ENCODE data around the gene PYGM. TPM values are rescaled to one million over a fixed set of nuclear protein-coding genes. Genes with fewer than 3 reads are reported as not detected.

PYGM gene
- total RNA-seq, 1 donor, result 0.36 TPM

- Histone ChIP-seq H4K20me1 (ENCODE audit: insufficient read depth, low read length) (peaks cover 68% of the 10 kb centered on the region), H3K4me2 (ENCODE audit: insufficient read depth, low read length) (no peak overlapping the region), H3K27me3 (ENCODE audit: insufficient read depth, low read length) (no peaks in the 10 kb centered on the region), H3K27ac (ENCODE audit: low read depth, low read length) (no peak overlapping the region), H3K9me3 (ENCODE audit: low read depth, low read length) (no peaks in the 10 kb centered on the region), H3K79me2 (ENCODE audit: insufficient read depth, low read length) (peaks cover 48% of the 10 kb centered on the region), H3K36me3 (ENCODE audit: insufficient read depth, low read length) (peaks cover 86% of the 10 kb centered on the region), H2AFZ (ENCODE audit: low read length) (no peak overlapping the region), H3K4me1 (ENCODE audit: insufficient read depth, low read length) (peaks cover 16% of the 10 kb centered on the region), H3K4me3 (ENCODE audit: insufficient read depth, low read length) (no peak overlapping the region)
- DNase-seq (ENCODE audit: insufficient read length, low spot score, missing footprints), result peak; percentile 55
- no peak for TF ChIP-seq CTCF (IDR thresholded peaks at IDR 0.05; ENCODE audit: extremely low read depth, low read depth, low read length)
Observed at GRCh38 chr11:64766881-64767280, 7.1 kb upstream of the PYGM start.

- peaks cover 61% of the 10 kb centered on the region for H4K20me1 ChIP-seq (ENCODE audit: insufficient read depth, low read length)
Observed at GRCh38 chr11:64765851-64766665, 6.3 kb upstream of the PYGM start.

GRCh38 chr11:64765291-64765850, 5.6 kb upstream of the PYGM start:
- peaks cover 70% of the 10 kb centered on the region for H3K36me3 ChIP-seq (ENCODE audit: insufficient read depth, low read length)
- H2AFZ ChIP-seq (ENCODE audit: low read length), result no peak overlapping the region
- peaks cover 16% of the 10 kb centered on the region for H3K4me1 ChIP-seq (ENCODE audit: insufficient read depth, low read length)
- H3K4me3 ChIP-seq (ENCODE audit: insufficient read depth, low read length), result no peak overlapping the region
- H3K9me3 ChIP-seq (ENCODE audit: low read depth, low read length), result no peaks in the 10 kb centered on the region
- H3K4me2 ChIP-seq (ENCODE audit: insufficient read depth, low read length), result no peak overlapping the region
- peaks cover 54% of the 10 kb centered on the region for H4K20me1 ChIP-seq (ENCODE audit: insufficient read depth, low read length)
- H3K79me2 ChIP-seq (ENCODE audit: insufficient read depth, low read length), result peaks cover 36% of the 10 kb centered on the region
- no peak for DNase-seq (ENCODE audit: insufficient read length, low spot score, missing footprints)
- H3K27me3 ChIP-seq (ENCODE audit: insufficient read depth, low read length), result no peaks in the 10 kb centered on the region
- no peak overlapping the region for H3K27ac ChIP-seq (ENCODE audit: low read depth, low read length)
- peak; percentile 14 for TF ChIP-seq CTCF (IDR thresholded peaks at IDR 0.05; ENCODE audit: extremely low read depth, low read depth, low read length)

More at GRCh38 chr11:64765851-64766665, 6.3 kb upstream of the PYGM start:
- Histone ChIP-seq H3K9me3 (ENCODE audit: low read depth, low read length) (no peaks in the 10 kb centered on the region), H3K27ac (ENCODE audit: low read depth, low read length) (no peak overlapping the region), H3K4me3 (ENCODE audit: insufficient read depth, low read length) (no peak overlapping the region), H3K36me3 (ENCODE audit: insufficient read depth, low read length) (peaks cover 77% of the 10 kb centered on the region), H3K4me1 (ENCODE audit: insufficient read depth, low read length) (peaks cover 16% of the 10 kb centered on the region), H3K4me2 (ENCODE audit: insufficient read depth, low read length) (no peak overlapping the region), H3K79me2 (ENCODE audit: insufficient read depth, low read length) (peaks cover 42% of the 10 kb centered on the region), H3K27me3 (ENCODE audit: insufficient read depth, low read length) (no peaks in the 10 kb centered on the region), H2AFZ (ENCODE audit: low read length) (no peak overlapping the region)
- TF ChIP-seq CTCF (IDR thresholded peaks at IDR 0.05; ENCODE audit: extremely low read depth, low read depth, low read length), result no peak
- DNase-seq (ENCODE audit: insufficient read length, low spot score, missing footprints), result peak; percentile 39

GRCh38 chr11:64764753-64765152, 5.0 kb upstream of the PYGM start:
- Histone ChIP-seq H3K4me2 (ENCODE audit: insufficient read depth, low read length) (no peak overlapping the region), H3K27ac (ENCODE audit: low read depth, low read length) (no peak overlapping the region), H3K27me3 (ENCODE audit: insufficient read depth, low read length) (no peaks in the 10 kb centered on the region), H3K9me3 (ENCODE audit: low read depth, low read length) (no peaks in the 10 kb centered on the region), H3K79me2 (ENCODE audit: insufficient read depth, low read length) (peaks cover 30% of the 10 kb centered on the region), H2AFZ (ENCODE audit: low read length) (no peak overlapping the region), H3K4me1 (ENCODE audit: insufficient read depth, low read length) (peaks cover 16% of the 10 kb centered on the region), H4K20me1 (ENCODE audit: insufficient read depth, low read length) (peaks cover 49% of the 10 kb centered on the region), H3K4me3 (ENCODE audit: insufficient read depth, low read length) (no peak overlapping the region), H3K36me3 (ENCODE audit: insufficient read depth, low read length) (peaks cover 64% of the 10 kb centered on the region)
- TF ChIP-seq CTCF (IDR thresholded peaks at IDR 0.05; ENCODE audit: extremely low read depth, low read depth, low read length), result no peak
- peak; percentile 23 for DNase-seq (ENCODE audit: insufficient read length, low spot score, missing footprints)
